T-helper 2 cell (primary cell): ENCODE data around the gene MANBA.
"Not testable (repeated sequence)": the region's sequence is repeated elsewhere in the genome, so short reads cannot be mapped to it uniquely, and the experiment has no call there.

Source experiments
- DNase-seq, 5 experiments: peaks; one replicate each; pipeline versions ENCODE4 v3.0.0 to v3.0.0-alpha.2; 2012 to 2022

MANBA gene

DNA sequence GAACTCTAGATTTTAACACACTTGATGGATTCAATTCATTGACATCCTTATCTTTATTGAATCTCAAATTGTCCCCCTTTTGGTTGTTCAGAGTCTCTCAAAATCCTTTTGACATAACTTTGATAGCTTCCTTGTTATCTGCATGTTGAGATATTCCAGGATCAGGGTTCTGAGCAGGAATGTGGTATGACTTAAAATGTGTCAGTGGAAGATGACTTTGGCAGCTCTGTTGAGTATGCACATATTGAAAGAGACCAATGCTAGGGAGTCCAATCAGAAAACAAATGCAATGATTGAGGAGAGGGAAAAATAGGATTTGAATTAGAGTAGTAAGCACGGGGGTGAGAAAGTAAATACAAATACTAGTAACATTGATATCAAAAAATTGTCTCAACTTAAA lies 93.8 kb downstream of the MANBA start:
- no peak for DNase-seq

DNA sequence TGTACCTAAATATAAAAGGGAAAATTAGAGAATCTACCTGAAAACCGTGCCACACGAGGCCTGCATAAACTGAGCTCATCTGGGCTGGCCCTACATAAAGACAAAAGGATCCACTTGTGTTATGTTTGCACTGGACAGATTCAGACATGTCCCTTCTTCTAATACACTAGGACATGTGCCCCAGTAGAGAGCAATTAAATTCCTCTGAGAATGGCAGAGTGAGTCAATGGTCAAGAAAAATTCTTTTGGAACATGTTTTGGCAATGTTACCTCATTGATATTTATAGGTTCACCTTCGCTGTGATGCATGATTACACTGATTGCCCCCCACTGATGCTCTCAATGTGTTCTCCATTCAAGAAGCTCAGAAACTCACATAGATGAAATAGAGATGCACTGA lies 95.2 kb downstream of the MANBA start:
- no peak for DNase-seq

DNA sequence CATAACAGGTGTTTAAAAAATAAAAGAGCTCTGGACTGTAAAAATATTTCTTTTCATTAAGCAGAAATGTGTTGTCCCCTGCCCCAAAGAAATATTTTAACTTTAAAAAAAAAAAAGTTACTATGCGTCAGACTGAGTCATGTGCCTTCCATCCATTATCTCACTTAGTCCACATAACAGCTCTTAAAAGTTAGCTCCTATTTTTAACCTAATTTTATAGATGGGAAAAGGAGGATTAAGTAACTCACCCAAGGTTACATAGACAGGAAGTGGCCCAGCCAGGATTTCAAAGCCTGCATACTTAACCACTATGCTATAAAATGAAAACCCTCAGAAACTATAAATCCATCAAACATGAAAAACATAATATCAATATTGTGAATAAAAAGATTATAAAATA lies 97.7 kb downstream of the MANBA start:
- no peak for DNase-seq

DNA sequence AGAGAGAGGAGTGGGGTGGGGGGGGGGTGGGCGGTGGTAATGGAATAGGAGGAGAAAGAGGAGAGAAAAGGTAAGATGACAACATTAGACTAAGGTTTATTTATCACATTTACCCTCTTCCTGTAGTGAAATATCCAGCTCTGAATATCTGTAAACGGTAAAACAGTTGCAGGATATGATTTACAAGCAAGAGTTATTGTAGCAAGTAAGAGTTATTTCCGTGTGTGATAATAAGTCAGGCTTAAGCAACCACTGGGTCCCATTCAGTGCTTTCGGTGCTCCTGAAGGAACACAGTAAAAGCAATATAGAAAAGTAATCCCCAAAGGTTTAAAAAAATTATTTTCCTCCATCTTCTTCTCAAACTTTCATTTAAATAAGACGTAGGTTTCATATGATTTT lies 103.6 kb downstream of the MANBA start:
- DNase-seq, result no peak

DNA sequence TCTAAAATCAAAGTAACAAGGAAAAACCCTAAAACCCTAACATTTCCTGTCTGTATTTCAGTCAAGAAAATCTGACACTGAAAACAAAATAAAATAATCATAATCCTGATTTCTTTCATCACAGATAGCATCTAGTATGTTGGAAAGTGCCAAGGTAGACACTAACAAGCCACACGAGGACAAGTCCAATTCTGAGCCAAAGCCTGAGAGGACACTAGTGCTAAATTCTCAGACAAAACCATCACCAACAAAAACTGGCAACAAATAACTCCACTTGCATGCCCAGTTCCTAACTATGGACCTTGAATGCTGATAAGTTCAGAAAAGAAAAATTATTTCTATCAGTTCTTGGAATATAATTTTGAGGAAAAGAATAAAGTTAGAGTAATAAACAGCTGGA lies 113.7 kb downstream of the MANBA start:
- DNase-seq, result no peak

- no peak for DNase-seq
These were observed 118.0 kb downstream of the MANBA start for GRCh38 chr4:102642631-102643298.

- DNase-seq, result no peak
These were observed 119.0 kb downstream of the MANBA start for GRCh38 chr4:102641793-102642192.

DNA sequence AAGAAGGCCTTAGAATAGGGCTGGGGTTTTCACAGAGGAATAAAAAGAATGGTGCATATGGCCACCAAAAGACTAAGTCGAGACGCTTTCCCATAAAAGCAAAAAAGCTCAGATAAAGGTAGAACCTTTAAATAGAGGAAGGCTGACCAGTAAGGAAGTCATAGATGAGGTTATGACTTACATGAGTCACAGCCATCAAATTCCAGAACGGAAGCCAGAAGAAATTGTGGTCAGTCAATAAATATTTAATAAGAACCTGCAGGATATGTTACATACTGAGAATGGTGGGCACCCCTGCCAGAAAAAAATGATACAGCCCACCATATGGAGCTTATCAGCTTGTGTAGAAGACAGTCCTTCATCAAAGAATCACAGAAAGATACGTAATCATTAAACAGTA lies 120.1 kb downstream of the MANBA start:
- DNase-seq, result no peak

GRCh38 chr4:102639598-102639997 lies 121.2 kb downstream of the MANBA start:
- no peak for DNase-seq

- DNase-seq, result no peak
These were observed 122.1 kb downstream of the MANBA start for GRCh38 chr4:102638621-102639020.

DNA sequence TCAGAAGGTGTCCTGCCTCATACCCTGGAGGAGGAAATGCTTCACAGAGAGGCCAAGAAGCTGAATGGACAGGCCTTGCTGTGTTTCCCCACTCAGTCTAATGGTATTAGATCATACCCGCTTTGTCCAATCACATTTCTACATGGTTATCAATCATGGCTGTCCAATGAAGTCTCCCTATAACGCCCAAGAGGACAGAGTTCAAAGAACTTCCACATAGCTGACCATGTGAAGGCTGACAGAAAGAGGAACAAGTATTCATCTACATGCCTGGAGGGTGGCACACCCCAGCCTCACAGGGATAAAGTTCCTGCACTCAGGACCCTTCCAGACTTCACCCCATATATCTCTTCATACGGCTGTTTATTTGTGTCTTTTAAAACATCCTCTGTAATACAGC lies 123.4 kb downstream of the MANBA start:
- no peak for DNase-seq

DNA sequence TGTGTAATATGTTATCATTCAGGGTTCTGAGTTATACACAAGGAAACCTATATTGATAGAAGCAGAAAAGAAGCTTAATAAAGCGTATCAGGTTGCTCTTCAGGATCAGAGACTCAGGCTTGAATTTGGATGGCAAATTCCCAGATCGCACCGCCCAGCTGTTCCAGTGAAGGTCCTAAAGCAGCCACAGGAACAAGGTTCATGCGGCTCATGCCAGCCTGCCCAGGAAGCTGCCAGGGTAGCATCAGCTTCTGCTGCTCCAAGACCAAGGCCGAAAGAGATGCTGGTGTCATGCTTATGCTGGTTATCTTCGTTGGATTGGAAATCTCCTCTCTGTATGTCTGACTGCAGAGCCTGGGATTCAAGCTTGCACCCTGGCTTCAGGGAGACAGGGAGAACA lies 127.7 kb downstream of the MANBA start:
- DNase-seq, result no peak

- no peak for DNase-seq
These were observed 128.3 kb downstream of the MANBA start for GRCh38 chr4:102632241-102633065.

DNA sequence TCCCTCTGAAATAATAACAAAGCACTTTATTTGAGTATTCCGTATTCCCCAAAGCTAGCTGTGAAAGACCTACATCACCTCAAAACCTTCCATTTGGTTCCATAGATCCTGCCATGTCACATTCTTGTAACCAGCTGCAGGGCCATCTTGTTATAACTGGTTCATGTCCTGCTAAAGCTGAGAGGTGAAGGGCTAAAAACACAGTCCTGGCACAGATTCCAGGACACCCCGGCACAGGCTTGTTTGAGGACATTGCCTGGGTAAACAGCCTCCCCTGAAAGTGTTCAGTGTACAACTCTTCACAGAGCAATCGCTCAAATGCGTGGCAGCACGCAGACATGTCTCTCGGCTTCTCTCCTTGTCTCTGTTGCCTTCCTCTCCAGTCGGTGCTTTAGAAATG lies 129.2 kb downstream of the MANBA start:
- DNase-seq, result no peak

DNA sequence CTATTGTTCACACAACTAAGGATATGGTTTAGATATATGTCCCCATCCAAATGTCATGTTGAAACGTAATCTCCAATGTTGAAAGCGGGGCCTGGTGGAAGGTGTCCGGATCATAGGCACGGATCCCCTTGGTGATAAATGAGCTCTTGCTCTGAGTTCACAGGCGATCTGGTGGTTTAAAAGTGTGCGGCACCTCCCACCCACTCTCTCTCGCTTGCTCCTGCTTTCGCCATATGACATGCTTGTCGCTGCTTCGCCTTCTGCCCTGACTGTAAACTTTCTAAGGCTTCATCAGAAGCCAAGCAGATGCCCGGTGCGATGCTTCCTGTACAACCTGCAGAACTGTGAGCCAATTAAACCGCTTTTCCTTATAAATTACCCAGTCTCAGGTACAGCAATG lies 131.1 kb downstream of the MANBA start:
- DNase-seq, result no peak

DNA sequence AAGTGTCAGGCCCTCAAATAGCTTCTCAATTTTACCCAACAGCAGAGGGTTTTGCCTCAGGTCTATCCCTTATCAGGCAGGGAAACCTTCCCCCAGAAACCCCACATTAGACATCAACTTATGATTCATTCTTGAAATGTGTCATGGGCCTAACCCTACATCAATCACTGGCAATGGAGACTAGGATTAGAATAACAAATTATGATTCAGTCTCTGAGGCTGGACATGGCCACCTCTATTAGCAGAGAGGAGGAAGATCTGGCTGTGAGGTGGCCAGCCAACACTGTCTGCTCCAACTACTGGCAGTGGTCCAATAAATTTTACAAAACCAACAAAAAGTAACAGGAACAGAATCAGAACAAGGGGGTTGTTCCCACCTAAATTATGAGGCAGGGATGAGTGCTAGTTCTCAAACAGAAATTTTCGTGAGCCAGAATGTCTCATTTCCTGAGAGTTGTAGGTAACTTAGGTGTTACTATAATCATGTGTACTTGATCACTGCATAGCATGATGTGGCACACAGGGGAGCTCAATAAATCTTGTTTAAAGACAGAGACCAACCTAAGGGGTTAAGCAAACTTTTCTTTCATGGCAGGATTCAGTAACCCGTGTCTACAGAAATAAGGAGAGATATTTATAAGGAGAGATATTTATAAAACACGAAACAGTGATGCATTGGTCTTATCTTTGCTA lies 132.8 kb downstream of the MANBA start:
- peak in 1 of 5 experiments; percentile 58 for DNase-seq

DNA sequence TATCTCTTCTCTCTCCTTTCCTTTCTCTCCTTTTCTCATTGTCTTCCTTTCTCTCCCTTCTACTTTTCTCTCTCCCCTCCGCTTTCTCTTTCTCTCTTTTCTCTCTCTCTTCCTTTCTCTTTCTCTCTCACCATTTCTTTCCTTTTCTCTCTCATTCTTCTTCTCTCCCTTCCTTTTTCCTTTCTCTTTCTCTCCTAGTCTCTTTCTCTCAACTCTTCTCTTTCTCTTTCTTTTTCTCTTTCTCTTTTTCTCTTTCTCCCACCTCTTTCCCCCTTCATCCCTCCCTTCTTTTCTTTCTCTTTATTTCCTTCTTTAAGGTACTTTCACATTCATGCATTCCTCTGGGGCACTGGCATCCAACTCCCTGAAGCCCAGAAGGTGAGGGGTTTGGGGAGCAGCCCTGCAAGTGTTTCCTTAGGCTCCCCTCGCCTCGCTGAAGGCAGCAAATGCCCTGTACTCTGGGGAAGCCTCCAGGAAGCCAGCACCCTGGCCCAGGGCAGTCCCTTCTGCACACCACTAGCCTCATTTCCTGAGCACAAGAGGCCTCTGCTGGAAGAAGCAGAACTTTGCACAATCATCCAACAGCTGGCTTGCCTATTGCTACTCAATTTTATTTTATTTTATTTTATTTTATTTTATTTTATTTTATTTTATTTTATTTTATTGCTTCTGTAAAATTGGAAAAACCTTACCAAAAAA lies 135.4 kb downstream of the MANBA start:
- peak in 4 of 5 experiments; percentile 18 to 90 (median 54) for DNase-seq

DNA sequence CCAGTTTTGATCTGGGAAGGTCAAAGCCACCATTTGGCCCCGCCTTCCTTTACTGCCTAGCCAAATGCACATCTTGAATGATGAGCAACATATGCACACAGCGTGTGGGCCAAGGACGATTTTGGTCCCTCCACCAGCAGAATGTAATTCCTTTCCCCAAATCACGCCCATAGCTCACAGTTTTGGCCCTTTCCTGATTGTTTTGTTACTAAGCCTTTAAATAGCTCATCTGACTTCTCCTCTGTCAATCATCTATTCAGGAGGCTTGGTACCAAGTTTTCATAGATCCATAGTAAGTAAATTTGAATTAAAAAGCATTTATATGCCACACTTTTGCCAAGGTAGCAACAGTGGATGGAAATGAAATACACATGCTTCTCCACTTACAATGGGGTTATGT lies 136.3 kb downstream of the MANBA start:
- no peak for DNase-seq

GRCh38 chr4:102623622-102624021 lies 137.1 kb downstream of the MANBA start:
- no peak for DNase-seq

DNA sequence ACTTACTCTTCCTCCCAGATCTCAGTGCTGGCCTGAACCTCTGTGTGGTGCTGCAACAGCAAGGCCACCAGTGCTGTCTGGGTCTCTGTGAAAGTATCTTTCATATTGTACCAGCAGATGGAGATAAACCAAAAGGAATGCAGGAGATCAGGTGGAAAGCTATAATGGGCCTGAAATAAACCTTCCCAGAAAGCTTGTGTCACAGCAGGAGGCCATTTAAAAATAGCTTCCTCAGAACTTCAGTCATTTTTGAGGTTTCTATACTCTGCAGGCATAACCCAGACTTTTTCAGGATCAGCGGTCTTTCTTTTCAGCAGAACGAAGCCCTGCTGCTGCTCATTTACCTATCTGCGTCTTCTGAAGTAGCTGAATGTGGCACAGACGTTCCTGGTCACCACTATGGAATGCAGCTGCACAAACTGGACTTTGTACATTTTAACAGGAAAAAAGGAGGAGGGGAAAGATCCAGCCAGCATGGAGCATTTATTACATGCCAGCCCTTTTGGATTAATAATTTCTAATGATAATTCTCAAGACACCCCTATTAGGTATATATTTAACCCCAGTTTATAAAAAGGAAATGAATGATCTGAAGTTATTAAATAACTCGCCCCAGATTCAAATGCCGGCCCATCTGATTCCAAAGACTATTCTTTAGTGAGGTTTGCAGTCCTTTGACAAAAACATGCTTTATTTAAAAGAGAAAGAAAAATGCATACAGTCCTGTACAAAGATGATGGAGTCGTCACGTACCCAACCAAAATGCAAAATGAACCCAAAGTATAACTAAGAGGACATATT lies 139.9 kb downstream of the MANBA start:
- DNase-seq, result peak in 1 of 5 experiments; percentile 48

- not testable (repeated sequence) for DNase-seq
These were observed 140.8 kb downstream of the MANBA start for GRCh38 chr4:102619776-102620631.
